Measurements from ENCODE around the gene HOXD10.

- TF ChIP-seq POLR2A (IDR thresholded peaks at IDR 0.05; ENCODE audit: low read length) = no peak
- TF ChIP-seq GATA1 (IDR thresholded peaks at IDR 0.05; ENCODE audit: low read depth, low read length) = no peak
These were observed 38.1 kb downstream of the HOXD10 start for GRCh38 chr2:176154576-176155252.

Measured in erythroblast (primary cell).